Amniotic epithelial cell (primary cell): ENCODE data around the gene GPR12.
A peak's percentile ranks its signal among the peaks of the same experiment; 100 is the strongest.
"Not testable (repeated sequence)": the region's sequence is repeated elsewhere in the genome, so short reads cannot be mapped to it uniquely, and the experiment has no call there.

ENCODE experiments used
- DNase-seq: peaks from one replicate; pipeline ENCODE4 v3.0.0-alpha.2; 2010; ENCODE audit warnings: low read depth

The GPR12 gene

GRCh38 chr13:26747706-26748105 is 12.9 kb downstream of the GPR12 start:
- no peak for DNase-seq

- DNase-seq = no peak
Observed at GRCh38 chr13:26743971-26744370, 16.6 kb downstream of the GPR12 start.

DNA sequence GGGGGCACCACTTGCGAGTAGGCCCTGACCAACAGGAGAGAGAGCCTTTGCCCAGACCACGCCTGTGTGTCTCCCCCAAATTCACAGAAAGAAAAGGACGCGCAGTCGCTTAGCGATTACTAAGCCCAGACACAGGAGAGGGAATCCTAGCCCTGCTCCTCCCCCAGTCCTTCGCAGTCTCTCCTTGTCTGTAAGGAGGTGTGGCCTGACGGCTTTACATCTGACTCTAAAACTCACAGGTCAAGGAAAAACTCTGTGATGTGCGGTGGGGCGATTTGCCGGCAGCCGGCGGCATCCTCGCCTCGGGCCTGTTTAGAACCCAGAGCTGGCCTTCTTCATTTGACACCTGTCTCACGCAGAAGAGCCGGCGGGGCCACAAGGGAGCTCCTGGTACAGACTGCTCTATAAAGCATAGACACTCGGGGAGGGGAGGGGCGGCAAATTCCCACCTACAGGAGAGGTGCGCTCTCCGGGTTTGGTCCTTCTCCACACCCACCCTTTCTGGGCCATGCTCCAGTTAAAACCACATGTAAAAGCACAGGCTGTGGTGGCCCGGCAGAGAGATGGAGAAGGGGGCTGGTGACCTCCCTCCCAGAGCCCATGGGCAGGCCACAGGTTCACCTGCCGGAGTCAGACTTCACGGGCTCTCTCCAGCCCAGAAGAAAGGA is 17.8 kb downstream of the GPR12 start:
- no peak for DNase-seq

GRCh38 chr13:26735677-26736076 is 24.9 kb downstream of the GPR12 start:
- DNase-seq = no peak

- no peak for DNase-seq
Observed at GRCh38 chr13:26727633-26728032, 33.0 kb downstream of the GPR12 start.

DNA sequence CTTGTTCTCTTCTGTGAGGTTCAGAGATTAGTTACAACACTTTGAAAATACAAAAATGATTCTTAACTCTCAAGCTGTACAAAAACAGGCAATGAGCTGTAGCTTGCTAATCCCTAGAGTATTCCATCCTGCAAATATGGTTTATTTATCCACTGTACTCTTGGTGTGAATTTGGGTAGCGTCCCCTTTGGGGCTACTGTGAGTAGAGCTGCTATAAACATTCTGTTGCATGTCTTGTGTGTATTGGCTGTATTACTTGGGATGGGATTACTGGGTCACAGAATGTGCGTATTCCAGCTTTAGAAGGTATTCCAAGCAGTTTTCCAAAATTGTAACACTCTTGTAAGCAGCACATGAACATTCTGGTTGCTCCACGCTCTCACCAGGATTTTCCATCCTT is 33.5 kb downstream of the GPR12 start:
- DNase-seq = no peak

DNA sequence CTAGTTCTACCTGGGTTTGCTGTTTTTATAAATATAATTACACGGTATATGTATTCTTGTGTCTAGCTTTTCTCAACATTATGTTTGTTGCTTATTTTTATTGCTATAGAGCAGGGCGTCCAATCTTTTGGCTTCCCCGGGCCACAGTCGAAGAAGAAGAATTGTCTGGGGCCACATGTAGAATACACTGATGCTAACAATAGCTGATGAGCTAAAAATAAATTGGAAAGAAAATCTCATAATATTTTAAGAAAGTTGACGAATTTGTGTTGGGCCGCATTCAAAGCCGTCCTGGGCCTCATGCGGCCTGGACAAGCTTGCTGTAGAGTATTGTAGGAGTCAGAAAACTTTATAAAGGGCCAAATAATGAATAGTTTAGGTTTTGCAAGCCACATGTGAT is 33.9 kb downstream of the GPR12 start:
- no peak for DNase-seq

GRCh38 chr13:26723620-26724019 is 37.0 kb downstream of the GPR12 start:
- DNase-seq = not testable (repeated sequence)

GRCh38 chr13:26722321-26722720 is 38.3 kb downstream of the GPR12 start:
- no peak for DNase-seq

DNA sequence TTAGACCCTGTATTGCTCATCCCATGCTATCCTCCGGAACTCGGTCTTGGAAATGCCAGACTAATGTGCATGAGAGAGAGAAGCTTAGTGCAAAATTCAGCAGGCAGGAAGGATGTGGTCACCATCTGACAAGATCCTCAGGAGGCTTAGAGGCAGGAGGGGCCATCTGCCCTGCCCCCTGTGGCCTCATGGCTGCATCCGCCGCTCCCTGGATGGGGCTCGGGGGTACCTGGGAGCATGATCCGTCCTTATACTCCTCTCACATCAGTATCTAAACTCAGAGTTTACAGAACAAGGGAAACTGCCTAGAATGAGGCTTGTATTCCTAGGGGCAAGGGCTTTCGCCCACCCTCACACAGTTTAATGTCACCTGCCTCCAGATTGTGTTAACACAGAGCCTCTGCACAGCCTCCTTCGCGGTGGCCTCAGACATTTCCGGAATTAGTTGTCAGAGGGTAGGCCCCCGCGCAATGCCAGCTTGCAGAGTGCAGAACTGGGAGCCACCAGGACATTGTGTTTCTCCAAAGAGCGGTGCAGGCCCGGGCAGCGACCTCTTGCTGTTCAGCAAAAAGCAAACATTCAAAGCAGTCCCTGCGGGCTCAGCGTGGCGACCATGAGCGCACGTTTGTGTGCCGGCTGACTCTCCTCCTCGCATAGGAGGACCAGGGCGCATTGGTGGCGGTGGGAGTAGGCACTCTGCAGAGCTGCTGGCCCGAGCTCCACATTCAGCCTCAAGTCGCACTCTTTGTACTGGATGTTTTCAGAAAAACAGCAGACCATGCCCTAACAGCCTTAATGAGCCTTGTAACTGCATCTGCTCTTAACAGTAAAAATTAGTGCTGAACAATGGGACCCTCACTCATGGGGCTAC is 39.1 kb downstream of the GPR12 start:
- DNase-seq = no peak

- no peak for DNase-seq
Observed at GRCh38 chr13:26719356-26719945, 41.1 kb downstream of the GPR12 start.

GRCh38 chr13:26718872-26719271 is 41.7 kb downstream of the GPR12 start:
- DNase-seq = no peak

DNA sequence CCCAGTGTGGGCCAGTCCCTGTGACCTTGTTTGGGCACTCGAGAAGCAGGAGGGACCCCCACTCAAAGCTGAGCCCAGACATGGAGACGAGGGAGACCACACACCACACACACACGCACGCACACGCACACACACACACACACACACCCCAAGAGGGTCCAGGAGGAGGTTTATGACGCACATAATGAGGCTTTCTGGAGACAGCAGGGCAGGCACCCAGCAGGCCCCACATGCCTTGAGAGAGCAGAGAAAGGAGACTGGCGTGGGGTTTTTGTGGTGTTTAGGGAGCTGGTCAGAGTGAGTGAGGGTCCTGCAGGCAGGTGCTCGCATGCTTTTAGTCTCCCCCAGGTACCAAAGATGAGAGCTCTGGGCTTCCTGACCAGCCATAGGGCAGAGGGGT is 42.4 kb downstream of the GPR12 start:
- DNase-seq = no peak

GRCh38 chr13:26716984-26717383 is 43.6 kb downstream of the GPR12 start:
- no peak for DNase-seq

DNA sequence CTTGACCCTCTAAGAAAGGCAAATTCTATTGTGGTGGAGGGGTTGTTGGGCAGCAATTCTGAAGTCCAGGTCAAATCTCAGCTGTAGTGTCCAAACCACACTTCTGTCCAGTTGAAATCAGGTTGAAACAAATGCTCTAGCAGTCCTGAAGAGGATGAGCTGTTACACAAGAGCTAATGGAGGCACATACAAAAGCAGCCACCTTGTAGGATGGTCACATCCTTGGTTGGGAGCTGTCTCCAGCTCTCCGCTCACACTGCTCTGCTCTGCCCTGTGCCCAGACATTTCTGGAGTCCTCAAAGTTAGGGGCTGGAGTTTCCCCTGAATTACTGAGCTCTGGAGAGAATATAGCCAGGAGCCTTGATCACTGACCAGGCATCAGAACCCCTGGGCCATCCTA is 47.2 kb downstream of the GPR12 start:
- no peak for DNase-seq

DNA sequence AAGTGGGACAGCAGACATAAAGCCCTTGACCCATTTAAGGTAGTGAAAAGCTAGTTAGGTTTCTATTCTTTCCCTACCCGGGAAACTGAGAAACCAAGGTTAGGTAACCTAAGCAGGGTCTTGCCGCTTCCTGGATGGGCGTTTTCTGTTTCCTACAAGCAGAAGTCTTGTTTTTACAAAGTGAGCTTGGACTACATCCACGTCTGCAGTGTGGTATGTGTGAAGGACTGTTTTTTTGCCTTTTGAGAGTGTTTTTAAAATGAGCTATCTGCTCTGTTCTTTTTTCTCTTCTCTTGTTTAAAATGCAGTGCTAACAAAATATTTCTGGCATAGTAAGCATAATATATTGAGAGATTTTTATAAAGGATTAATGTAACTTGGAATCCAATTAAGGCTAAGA is 49.4 kb downstream of the GPR12 start:
- no peak for DNase-seq

DNA sequence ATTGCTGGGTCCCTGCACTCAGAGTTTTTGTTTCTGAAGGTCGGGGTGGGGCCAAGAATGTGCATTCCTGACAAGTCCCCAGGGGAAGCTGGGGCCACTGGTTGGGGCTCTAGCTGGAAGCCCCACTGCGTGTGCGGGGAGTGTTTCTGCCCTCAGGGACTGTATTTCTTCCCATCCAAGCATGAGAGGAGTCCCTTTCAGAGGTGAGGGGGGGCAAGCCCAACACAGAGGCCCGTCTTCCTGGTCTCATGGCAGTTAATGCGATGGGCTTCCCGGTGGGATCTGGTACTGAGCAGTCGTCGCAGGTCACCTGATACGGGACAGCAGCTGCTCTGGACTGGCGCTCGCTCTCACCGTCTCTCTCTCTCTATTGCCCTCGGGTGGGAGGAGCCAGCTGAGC is 50.4 kb downstream of the GPR12 start:
- DNase-seq = no peak

DNA sequence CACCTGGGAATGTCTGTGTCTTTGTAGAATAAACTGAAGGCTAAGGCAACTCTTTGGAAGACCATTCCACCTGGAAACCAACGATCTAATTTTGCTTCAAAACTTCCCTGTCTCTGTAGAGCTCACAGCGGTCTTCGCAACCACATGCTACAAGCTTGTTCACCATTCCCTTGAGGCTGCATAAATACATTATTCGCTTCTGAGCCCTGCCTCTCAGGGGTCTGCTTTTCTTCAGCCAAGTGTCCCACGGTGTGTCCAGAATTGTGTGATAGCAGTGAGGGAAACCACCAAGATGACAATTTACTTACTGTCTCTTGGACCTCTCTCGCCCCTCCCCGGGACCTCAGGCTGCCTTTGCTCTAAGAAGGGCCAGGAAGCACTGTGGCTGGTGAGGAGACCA is 51.1 kb downstream of the GPR12 start:
- no peak for DNase-seq

DNA sequence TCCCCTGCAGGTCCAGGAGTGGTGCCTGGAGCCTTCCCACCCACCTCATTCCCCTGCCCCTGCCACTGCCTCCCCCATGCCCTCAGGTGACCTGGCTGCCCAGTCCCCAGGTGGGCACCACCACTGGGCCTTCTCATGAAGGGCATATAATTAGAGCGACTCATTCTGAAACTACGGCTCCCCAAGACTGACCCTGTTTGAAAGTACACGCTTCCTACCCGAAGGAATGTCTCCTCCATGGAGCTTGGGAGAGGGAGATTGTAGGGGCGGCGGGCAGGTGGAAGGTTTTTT is 52.6 kb downstream of the GPR12 start:
- DNase-seq = no peak

DNA sequence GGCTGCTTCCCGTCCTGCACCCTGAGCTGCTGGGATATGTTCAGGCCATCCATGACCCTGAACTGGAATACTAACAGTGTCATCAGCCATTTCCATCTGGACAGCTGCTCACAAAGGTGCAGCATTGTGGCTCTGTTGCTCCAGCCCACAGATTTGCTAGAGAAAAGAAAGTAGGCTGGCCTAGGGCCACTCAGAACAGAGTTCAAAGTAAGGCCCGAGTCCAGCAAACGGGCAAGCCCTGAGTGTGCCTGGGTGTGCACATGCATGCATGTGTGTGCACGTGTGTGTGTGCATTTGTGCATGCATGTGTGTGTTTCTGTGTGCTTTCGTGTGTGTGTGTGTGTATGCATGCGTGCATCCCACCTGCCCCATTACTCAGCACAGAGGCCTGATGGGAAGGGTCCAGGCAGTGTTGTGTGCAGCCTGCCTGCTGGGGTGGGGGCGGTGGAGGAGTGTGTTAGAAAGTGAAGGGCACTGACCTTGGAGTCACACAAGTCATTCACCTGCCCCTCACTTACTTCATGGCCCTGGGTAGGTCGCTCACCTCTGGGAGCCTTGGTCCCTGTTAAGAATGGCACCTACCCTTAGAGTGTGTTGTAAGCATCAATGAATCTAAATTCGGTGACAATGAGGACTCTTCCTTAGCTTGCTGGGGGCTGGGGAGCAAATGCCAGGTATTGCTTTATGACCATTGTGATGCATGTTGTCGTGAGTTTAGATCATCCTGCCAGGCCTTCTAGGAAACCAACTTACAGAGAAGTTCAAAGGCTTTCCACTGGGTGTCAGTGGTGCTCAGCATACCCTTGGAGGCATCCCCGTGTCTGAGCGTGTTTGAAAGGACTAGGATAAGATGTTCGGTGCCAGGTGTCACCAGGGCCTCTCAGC is 53.2 kb downstream of the GPR12 start:
- DNase-seq = peak; percentile 53

- no peak for DNase-seq
Observed at GRCh38 chr13:26706381-26706780, 54.2 kb downstream of the GPR12 start.

- DNase-seq = no peak
Observed at GRCh38 chr13:26705536-26705935, 55.0 kb downstream of the GPR12 start.
